IMR-90 (cell line): ENCODE data around the gene DCUN1D2. TPM values are rescaled to one million over a fixed set of nuclear protein-coding genes. Genes with fewer than 3 reads are reported as not detected.

Experiments used
- ATAC-seq: fragments of 200-7000 bp; cut with Tn5 transposase; 2 replicates; pipeline ENCODE4 v1.9.1; 2020; ENCODE audit warnings: low read depth, mild to moderate bottlenecking, moderate library complexity
- BruUV-seq: library from RNA; stranded (reverse); fragments of 400-500 nt; replicated peaks from 2 replicates; lab custom pipeline; 2021; lab: Mats Ljungman, UMichigan
- CTCF ChIA-PET: fragments of 300-600 bp; formaldehyde crosslinking; extraction: SDS; loops from one replicate; lab custom pipeline; 2021; ENCODE audit warnings: antibody characterized with exemption; lab: Yijun Ruan, JAX
- POLR2A ChIA-PET: fragments of 300-600 bp; sonication (Branson Sonifier 250); formaldehyde crosslinking; loops from one replicate; lab custom pipeline; 2022; ENCODE audit warnings: antibody characterized with exemption; ENCODE audit not compliant: unreplicated experiment; lab: Charles Lee
- DNase-seq: peaks from one replicate; pipeline ENCODE4 v3.0.0; 2013
- H2AFZ ChIP-seq: replicated peaks from 2 replicates; pipeline ENCODE3; 2013; ENCODE audit warnings: low read length, mild to moderate bottlenecking; ENCODE audit not compliant: poor library complexity
- H2AK5ac ChIP-seq: 2 replicates; pipeline ENCODE4 v1.6.1; 2013; ENCODE audit warnings: low read depth, low read length, inconsistent platforms
- H2AK9ac ChIP-seq: replicated peaks from 2 replicates; pipeline ENCODE3; 2013; ENCODE audit warnings: mild to moderate bottlenecking, low read depth, low read length, moderate library complexity; ENCODE audit not compliant: poor library complexity
- H2BK120ac ChIP-seq: 2 replicates; pipeline ENCODE4 v1.6.1; 2013; ENCODE audit warnings: low read depth, low read length, inconsistent platforms
- H2BK15ac ChIP-seq: 3 replicates; pipeline ENCODE4 v1.6.1; 2013; ENCODE audit warnings: low read depth, low read length, inconsistent platforms
- H2BK20ac ChIP-seq: 2 replicates; pipeline ENCODE4 v1.6.1; 2013; ENCODE audit warnings: low read depth, mild to moderate bottlenecking, inconsistent platforms, low read length, moderate library complexity
- H2BK5ac ChIP-seq: 2 replicates; pipeline ENCODE4 v1.6.1; 2013; ENCODE audit warnings: mild to moderate bottlenecking, low read depth, low read length, inconsistent platforms; ENCODE audit not compliant: poor library complexity, severe bottlenecking
- H3K14ac ChIP-seq: replicated peaks from 2 replicates; pipeline ENCODE4 v1.6.1; 2013; ENCODE audit warnings: low read depth, low read length, inconsistent platforms
- H3K18ac ChIP-seq: 2 replicates; pipeline ENCODE4 v1.6.1; 2013; ENCODE audit warnings: low read depth, low read length, control low read depth
- H3K23ac ChIP-seq: 2 replicates; pipeline ENCODE4 v1.6.1; 2013; ENCODE audit warnings: low read depth, low read length, inconsistent platforms
- H3K27ac ChIP-seq: 2 replicates; pipeline ENCODE4 v1.5.1; 2013; ENCODE audit warnings: mild to moderate bottlenecking, control low read depth, low read length; ENCODE audit not compliant: insufficient read depth
- H3K27me3 ChIP-seq: 2 replicates; pipeline ENCODE4 v1.6.1; 2013; ENCODE audit warnings: low read length; ENCODE audit not compliant: control insufficient read depth, insufficient read depth
- H3K36me3 ChIP-seq: 2 replicates; pipeline ENCODE4 v1.6.1; 2013; ENCODE audit warnings: low read length, mixed read lengths; ENCODE audit not compliant: control insufficient read depth, insufficient read depth
- H3K4ac ChIP-seq: 2 replicates; pipeline ENCODE4 v1.6.1; 2013; ENCODE audit warnings: low read depth, low read length, inconsistent platforms
- H3K4me1 ChIP-seq: 2 replicates; pipeline ENCODE4 v1.6.1; 2013; ENCODE audit warnings: low read length, mixed read lengths; ENCODE audit not compliant: control insufficient read depth, insufficient read depth
- H3K4me2 ChIP-seq: 2 replicates; pipeline ENCODE4 v1.6.1; 2013; ENCODE audit warnings: low read depth, mild to moderate bottlenecking, control low read depth, low read length, moderate library complexity
- H3K4me3 ChIP-seq: 2 replicates; pipeline ENCODE4 v1.5.1; 2013; ENCODE audit warnings: low read depth, mild to moderate bottlenecking, control low read depth, low read length, moderate library complexity; ENCODE audit not compliant: insufficient read depth
- H3K56ac ChIP-seq: 2 replicates; pipeline ENCODE4 v1.6.1; 2013; ENCODE audit warnings: low read length, inconsistent platforms; ENCODE audit not compliant: insufficient read depth; ENCODE audit errors: extremely low read depth
- H3K79me1 ChIP-seq, 2 experiments: 2 replicates each; pipeline ENCODE4 v1.6.1; 2013; ENCODE audit warnings: low read length in 2 of 2, inconsistent platforms in 1 of 2, low read depth in 1 of 2
- H3K9ac ChIP-seq: 2 replicates; pipeline ENCODE4 v1.6.1; 2013; ENCODE audit warnings: low read depth, low read length, control low read depth
- H3K9me1 ChIP-seq: 2 replicates; pipeline ENCODE4 v1.6.1; 2013; ENCODE audit warnings: low read length, inconsistent platforms; ENCODE audit not compliant: insufficient read depth
- H3K9me3 ChIP-seq: 2 replicates; pipeline ENCODE4 v1.6.1; 2013; ENCODE audit warnings: low read length; ENCODE audit not compliant: control insufficient read depth, insufficient read depth
- H4K20me1 ChIP-seq: 2 replicates; pipeline ENCODE4 v1.6.1; 2013; ENCODE audit warnings: low read length, inconsistent platforms; ENCODE audit not compliant: insufficient read depth
- H4K5ac ChIP-seq: 2 replicates; pipeline ENCODE4 v1.6.1; 2013; ENCODE audit warnings: mild to moderate bottlenecking, low read depth, low read length, control low read depth
- H4K8ac ChIP-seq, 2 experiments: 2 replicates each; pipeline ENCODE4 v1.6.1; 2013; ENCODE audit warnings: low read depth in 2 of 2, low read length in 2 of 2, control low read depth in 1 of 2, inconsistent platforms in 1 of 2
- H4K91ac ChIP-seq: 2 replicates; pipeline ENCODE4 v1.6.1; 2013; ENCODE audit warnings: low read depth, low read length, inconsistent platforms; ENCODE audit not compliant: insufficient read depth
- BHLHE40 ChIP-seq: fragments of 150-350 bp; IDR thresholded peaks from 2 replicates; pipeline ENCODE4 v1.6.1; 2016; ENCODE audit warnings: mild to moderate bottlenecking, low read depth, low read length
- CEBPB ChIP-seq: IDR thresholded peaks from 2 replicates; pipeline ENCODE4 v1.6.1; 2012; ENCODE audit warnings: low read depth, low read length, improper control_type of control experiment
- CHD1 ChIP-seq: IDR thresholded peaks from 2 replicates; pipeline ENCODE4 v1.6.1; 2012; ENCODE audit warnings: low read depth, low read length, improper control_type of control experiment
- CTCF ChIP-seq: conservative IDR thresholded peaks from 2 replicates; pipeline ENCODE4 v1.5.1; 2012; ENCODE audit warnings: mild to moderate bottlenecking, low read depth, low read length, improper control_type of control experiment
- ELK1 ChIP-seq: fragments of 150-350 bp; IDR thresholded peaks from 2 replicates; pipeline ENCODE4 v1.6.1; 2016; ENCODE audit warnings: low read depth, mild to moderate bottlenecking, low read length, moderate library complexity, borderline replicate concordance
- FOS ChIP-seq: fragments of 150-350 bp; IDR thresholded peaks from 2 replicates; pipeline ENCODE4 v1.6.1; 2016; ENCODE audit warnings: low read depth, low read length
- MAFK ChIP-seq: IDR thresholded peaks from 2 replicates; pipeline ENCODE4 v1.6.1; 2012; ENCODE audit warnings: low read depth, low read length, improper control_type of control experiment
- MAZ ChIP-seq: IDR thresholded peaks from 2 replicates; pipeline ENCODE4 v1.6.1; 2012; ENCODE audit warnings: low read depth, mild to moderate bottlenecking, low read length, improper control_type of control experiment, moderate library complexity, borderline replicate concordance
- MXI1 ChIP-seq: IDR thresholded peaks from 2 replicates; pipeline ENCODE4 v1.6.1; 2012; ENCODE audit warnings: low read depth, mild to moderate bottlenecking, low read length, moderate library complexity, borderline replicate concordance
- NFE2L2 ChIP-seq: fragments of 150-350 bp; IDR thresholded peaks from 2 replicates; pipeline ENCODE4 v1.6.1; 2016; ENCODE audit warnings: low read depth, mild to moderate bottlenecking, low read length
- POLR2A ChIP-seq: IDR thresholded peaks from 2 replicates; pipeline ENCODE4 v1.6.1; 2012; ENCODE audit warnings: mild to moderate bottlenecking, low read depth, low read length
- RAD21 ChIP-seq: IDR thresholded peaks from 2 replicates; pipeline ENCODE4 v1.6.1; 2012; ENCODE audit warnings: low read length, improper control_type of control experiment
- RCOR1 ChIP-seq: IDR thresholded peaks from 2 replicates; pipeline ENCODE4 v1.6.1; 2012; ENCODE audit warnings: mild to moderate bottlenecking, low read length, improper control_type of control experiment; ENCODE audit not compliant: insufficient replicate concordance
- RFX5 ChIP-seq: IDR thresholded peaks from 2 replicates; pipeline ENCODE4 v1.8.0; 2012; ENCODE audit warnings: low read depth, mild to moderate bottlenecking, low read length, moderate library complexity
- SMC3 ChIP-seq: fragments of 150-350 bp; IDR thresholded peaks from 2 replicates; pipeline ENCODE4 v1.6.1; 2016; ENCODE audit warnings: low read depth, mild to moderate bottlenecking, antibody characterized with exemption, low read length, moderate library complexity
- USF2 ChIP-seq: fragments of 150-350 bp; IDR thresholded peaks from 2 replicates; pipeline ENCODE4 v1.6.1; 2017; ENCODE audit warnings: mild to moderate bottlenecking, antibody characterized with exemption, low read length, low read depth
- WGBS, 2 experiments: methylation state at CpG; one replicate each; pipeline versions ENCODE4 v1.1.5 to v1.1.7; 2013; ENCODE audit warnings: missing lambda C conversion rate in 2 of 2; ENCODE audit not compliant: insufficient read length in 1 of 2; ENCODE audit errors: extremely low coverage in 2 of 2; 5-methylcytosine and 5-hydroxymethylcytosine counted together
- dilution Hi-C: fragments of 300-500 bp; cut with HindIII; formaldehyde crosslinking; loops from one replicate; pipeline ENCODE4 v1.14.3; 2018; ENCODE audit warnings: low sequenced_read_pairs; ENCODE audit not compliant: unreplicated experiment
- in situ Hi-C: fragments of 300-500 bp; cut with MboI; formaldehyde crosslinking; loops from 3 replicates; pipeline ENCODE4 v1.14.3; 2019; ENCODE audit warnings: low sequenced_read_pairs, inconsistent platforms, mixed read lengths
- intact Hi-C: fragments of 100-400 bp; cut with micrococcal nuclease; formaldehyde crosslinking; loops from 2 replicates; pipeline ENCODE4 v1.10.0; 2022
- polyA plus RNA-seq, 3 experiments: library from polyadenylated mRNA; depleted of rRNA; stranded (reverse); fragments of >200 nt; gene quantifications; 2 replicates each; pipeline ENCODE4 v1.2.3, GENCODE V29; 2012; ENCODE audit warnings: low replicate concordance in 1 of 3
- total RNA-seq: library from RNA; depleted of rRNA; stranded (reverse); fragments of >200 nt; gene quantifications from 2 replicates; pipeline ENCODE4 v1.2.3, GENCODE V29; 2012

DCUN1D2 gene
- total and polyA plus RNA-seq, 2 of the 4 experiments (the other 2 are of a cell fraction), result 8.1 to 11.5 TPM

- H2BK15ac ChIP-seq, result no peak overlapping the region
- TF ChIP-seq BHLHE40 (no peak), NFE2L2 (no peak), POLR2A (no peak), SMC3 (no peak), MAFK (no peak), MAZ (no peak), CEBPB (no peak), ELK1 (no peak), CTCF (no peak), FOS (no peak), RCOR1 (no peak), CHD1 (no peak), RAD21 (no peak), MXI1 (no peak), USF2 (no peak), RFX5 (no peak)
- WGBS, 2 experiments, result 96% methylated on average over 4 of the region's 7 CpGs; no CpG with 5 or more reads in 1 of the 2 experiments
- H3K14ac ChIP-seq, result no peak overlapping the region
- no peak overlapping the region for H3K4ac ChIP-seq
- no peak overlapping the region for H3K9ac ChIP-seq
- H3K36me3 ChIP-seq, result peaks cover 23% of the 10 kb centered on the region
- DNase-seq (no peak), ATAC-seq (no peak)
- peaks cover 17% of the 10 kb centered on the region for H3K9me1 ChIP-seq
- peaks cover 31 to 53% of the 10 kb centered on the region in 2 experiments for H3K79me1 ChIP-seq
- intact Hi-C loops, result no loop called here
- H2AK9ac ChIP-seq, result no peak overlapping the region
- dilution Hi-C loops, result no loop called here
- H3K27me3 ChIP-seq, result no peaks in the 10 kb centered on the region
- no peaks in the 10 kb centered on the region; the same call in 1 of the 2 replicates for H3K4me1 ChIP-seq
- peaks cover 43% of the 10 kb centered on the region for H4K20me1 ChIP-seq
- in situ Hi-C loops, result no loop called here
- H2BK20ac ChIP-seq, result no peak overlapping the region
- BruUV-seq, result no TSS peak
- no peak overlapping the region for H2AFZ ChIP-seq
- H2BK5ac ChIP-seq, result no peak overlapping the region
- no peak overlapping the region for H3K23ac ChIP-seq
- no peaks in the 10 kb centered on the region for H3K9me3 ChIP-seq
- H4K91ac ChIP-seq, result no peak overlapping the region
- no peak overlapping the region for H2AK5ac ChIP-seq
- H2BK120ac ChIP-seq, result no peak overlapping the region
- H3K4me2 ChIP-seq, result no peak overlapping the region
- no peak overlapping the region for H4K8ac ChIP-seq
- no peak overlapping the region for H4K5ac ChIP-seq
- no peak overlapping the region for H3K4me3 ChIP-seq
- no peak overlapping the region for H3K56ac ChIP-seq
- CTCF ChIA-PET, result no interaction called here
- POLR2A ChIA-PET, result no interaction called here
- H3K27ac ChIP-seq, result no peak overlapping the region
- H3K18ac ChIP-seq, result no peak overlapping the region
Measured at GRCh38 chr13:113483081-113483480, 7.4 kb downstream of the DCUN1D2 start.
